Right atrium auricular region (tissue), 2 donors: ENCODE results near the gene DISP2. TPM values are rescaled to one million over a fixed set of nuclear protein-coding genes. Genes with fewer than 3 reads are reported as not detected.

ENCODE experiments used
- DNase-seq: peaks from one replicate; pipeline ENCODE4 v3.0.0-alpha.2; 2019; ENCODE audit warnings: low spot score
- H3K27ac ChIP-seq, 2 donors: fragments of 200-600 bp; sonication (generic); 1 replicate in 1 of 2; 2 replicates in 1 of 2; pipeline ENCODE4 v1.5.1; 2016 to 2019
- H3K27me3 ChIP-seq, 2 donors: fragments of 200-600 bp; sonication (generic); one replicate each; pipeline versions ENCODE4 v1.5.1 to v1.6.0; 2017 to 2019
- H3K36me3 ChIP-seq: fragments of 200-600 bp; sonication (generic); one replicate; pipeline ENCODE4 v1.5.1; 2016
- H3K4me1 ChIP-seq, 2 donors: fragments of 200-600 bp; sonication (generic); one replicate each; pipeline versions ENCODE4 v1.5.1 to v1.6.0; 2017 to 2019
- H3K4me3 ChIP-seq, 2 donors: fragments of 200-600 bp; sonication (generic); 1 replicate in 1 of 2; 2 replicates in 1 of 2; pipeline ENCODE4 v1.5.1; 2017 to 2019; ENCODE audit warnings: mild to moderate bottlenecking in 1 of 2, moderate library complexity in 1 of 2
- H3K9me3 ChIP-seq, 2 donors: fragments of 200-600 bp; sonication (generic); one replicate each; pipeline ENCODE4 v1.5.1; 2019
- CTCF ChIP-seq, 2 donors: fragments of 200-600 bp; sonication (generic); IDR thresholded peaks; one replicate each; pipeline ENCODE4 v1.5.1; 2019; ENCODE audit warnings: antibody characterized with exemption in 2 of 2
- total RNA-seq, 2 donors: library from RNA; depleted of rRNA; stranded (reverse); fragments of >200 nt; gene quantifications; one replicate each; pipeline ENCODE4 v1.1.0, GENCODE V29; 2016

DISP2 gene
- total RNA-seq, 2 donors from 2014 or later, result 0.11 to 0.20 TPM

GRCh38 chr15:40331026-40331425 is 27.0 kb upstream of the DISP2 start:
- no peaks in the 10 kb centered on the region for H3K9me3 ChIP-seq
- H3K27me3 ChIP-seq, result no peaks in the 10 kb centered on the region
- no peak for TF ChIP-seq CTCF (IDR thresholded peaks at IDR 0.05)
- H3K27ac ChIP-seq, result peak overlapping the region; percentile 77 to 93
- H3K4me3 ChIP-seq, result no peak overlapping the region
- peaks cover 0 to 90% of the 10 kb centered on the region in 2 donors for H3K4me1 ChIP-seq
- DNase-seq, result no peak
- H3K36me3 ChIP-seq, result peaks cover 13% of the 10 kb centered on the region

DNA sequence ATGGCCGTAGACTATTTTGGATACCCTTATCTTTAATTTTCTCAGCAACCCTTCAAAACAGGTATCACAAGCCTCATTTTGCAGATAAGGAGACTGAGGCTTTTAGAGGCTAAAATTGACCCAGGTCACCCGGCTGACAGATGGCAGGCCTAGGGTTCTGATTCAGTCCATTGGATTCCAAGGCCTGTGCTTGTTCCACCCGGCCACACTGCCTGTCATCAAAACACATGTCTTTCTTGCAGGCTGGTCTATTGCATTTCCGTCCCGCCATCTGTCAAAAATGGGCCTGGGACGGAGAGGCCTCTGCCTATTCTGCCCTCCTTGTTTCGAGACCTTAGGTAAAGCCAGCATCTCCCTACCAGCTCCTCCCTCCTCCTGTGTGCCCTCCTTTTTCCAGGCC is 26.4 kb upstream of the DISP2 start:
- Histone ChIP-seq H3K4me3 (no peak overlapping the region), H3K27me3 (no peaks in the 10 kb centered on the region), H3K36me3 (peaks cover 18% of the 10 kb centered on the region), H3K4me1 (peaks cover 0 to 90% of the 10 kb centered on the region in 2 donors), H3K9me3 (no peaks in the 10 kb centered on the region), H3K27ac (peak overlapping the region; percentile 77 to 93)
- no peak for DNase-seq
- TF ChIP-seq CTCF (IDR thresholded peaks at IDR 0.05), result no peak

DNA sequence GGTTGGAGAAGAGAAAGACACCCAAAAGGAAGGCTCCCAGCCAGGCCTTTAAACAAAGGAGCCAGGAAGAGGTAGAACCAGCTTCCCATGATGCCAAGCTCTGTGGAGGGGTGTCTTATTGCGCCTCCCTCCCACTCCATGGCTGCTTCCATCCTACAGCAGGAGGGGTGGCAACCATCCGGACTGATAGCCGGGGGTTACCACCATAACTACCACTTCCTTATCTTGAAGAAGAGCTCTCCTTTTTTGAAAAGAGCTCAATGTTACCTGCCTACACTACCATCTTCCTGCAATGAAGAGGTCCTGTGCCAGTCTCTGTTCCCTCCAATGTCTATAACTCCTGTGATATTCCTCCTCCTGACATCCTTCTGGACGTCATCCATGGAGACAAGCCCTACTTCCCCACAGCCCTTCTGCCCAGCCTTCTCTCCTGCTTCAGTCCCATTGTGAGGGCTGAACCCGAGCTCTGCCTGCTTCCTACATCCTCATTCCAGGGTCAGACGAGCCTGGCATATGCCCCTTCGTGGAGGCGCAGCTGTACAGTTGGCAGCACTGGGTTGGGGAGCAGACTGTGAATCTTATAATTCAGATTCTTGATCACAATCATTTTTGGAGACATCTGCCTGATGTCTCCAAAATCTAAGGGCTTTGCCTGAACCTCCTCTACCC is 25.8 kb upstream of the DISP2 start:
- H3K27ac ChIP-seq, result peak overlapping the region; percentile 77 to 93
- H3K4me1 ChIP-seq, result peaks cover 0 to 89% of the 10 kb centered on the region in 2 donors
- no peak overlapping the region for H3K4me3 ChIP-seq
- no peak for DNase-seq
- no peaks in the 10 kb centered on the region for H3K9me3 ChIP-seq
- TF ChIP-seq CTCF (IDR thresholded peaks at IDR 0.05), result no peak
- no peaks in the 10 kb centered on the region for H3K27me3 ChIP-seq
- peaks cover 24% of the 10 kb centered on the region for H3K36me3 ChIP-seq

GRCh38 chr15:40333922-40334492 is 24.0 kb upstream of the DISP2 start:
- Histone ChIP-seq H3K4me1 (peaks cover 0 to 89% of the 10 kb centered on the region in 2 donors), H3K4me3 (peak overlapping the region in 1 of 2 donors; percentile 10), H3K36me3 (peaks cover 26% of the 10 kb centered on the region), H3K27me3 (no peaks in the 10 kb centered on the region), H3K9me3 (no peaks in the 10 kb centered on the region), H3K27ac (peak overlapping the region; percentile 96 to 97)
- DNase-seq, result peak; percentile 81
- TF ChIP-seq CTCF (IDR thresholded peaks at IDR 0.05), result no peak

- H3K4me1 ChIP-seq, result peaks cover 0 to 89% of the 10 kb centered on the region in 2 donors
- H3K9me3 ChIP-seq, result no peaks in the 10 kb centered on the region
- H3K27ac ChIP-seq, result peak overlapping the region; percentile 96 to 97
- no peak overlapping the region for H3K4me3 ChIP-seq
- TF ChIP-seq CTCF (IDR thresholded peaks at IDR 0.05), result no peak
- no peak for DNase-seq
- H3K36me3 ChIP-seq, result peaks cover 26% of the 10 kb centered on the region
- H3K27me3 ChIP-seq, result no peaks in the 10 kb centered on the region
Measured at GRCh38 chr15:40334541-40334940, 23.5 kb upstream of the DISP2 start.
